ENCODE data around the gene BAIAP2.

Gene BAIAP2

DNA sequence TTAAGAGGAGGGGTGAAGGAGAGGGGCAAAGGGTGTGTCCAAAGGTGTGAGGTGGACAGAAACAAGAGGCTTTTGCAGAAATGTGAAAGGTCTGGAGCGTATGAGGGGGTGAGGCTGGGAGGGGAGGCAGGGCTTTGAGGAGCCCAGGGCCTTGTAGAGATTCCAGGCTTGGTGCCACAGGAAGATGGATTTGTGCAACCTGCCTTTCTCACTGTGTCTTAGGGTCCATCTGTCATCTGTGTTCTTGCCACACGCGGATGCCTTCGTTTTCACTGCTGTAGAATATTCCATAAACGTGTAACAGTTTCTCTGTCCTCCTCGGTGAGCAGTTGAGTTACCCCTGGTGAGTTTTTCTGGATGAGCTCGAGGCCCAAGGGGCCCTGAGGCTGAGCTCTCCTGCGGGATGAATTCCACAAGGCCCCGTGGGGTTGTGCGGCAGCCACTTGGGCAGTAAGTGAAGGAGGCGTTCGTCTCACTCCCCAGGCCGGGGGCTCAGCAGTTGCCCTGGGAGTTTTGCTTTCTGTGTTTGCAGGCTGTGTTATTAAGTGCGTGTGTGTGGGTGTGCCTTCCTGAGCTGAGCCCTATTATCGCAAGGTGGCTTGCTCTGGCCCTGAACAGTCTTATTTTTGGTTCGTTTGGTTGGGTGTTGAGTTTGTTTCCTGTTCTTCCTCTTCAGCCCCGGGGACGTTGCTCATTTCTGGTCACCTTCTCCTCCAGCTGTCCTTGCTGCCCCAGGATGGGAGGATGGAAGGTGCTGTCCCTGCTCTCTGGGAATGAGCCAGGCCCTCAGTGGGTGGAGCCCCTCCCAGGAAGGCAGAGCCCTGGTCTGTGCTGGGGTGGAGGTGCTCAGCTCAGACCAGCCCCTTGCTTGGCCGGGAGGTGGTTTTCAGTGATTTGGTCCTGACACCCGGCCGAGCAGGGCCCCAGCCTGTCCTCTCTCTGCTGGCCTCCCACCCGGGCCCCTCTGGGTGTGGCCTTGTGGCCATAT is 28.4 kb downstream of the BAIAP2 start:
- no peak for DNase-seq
- Histone ChIP-seq H3K27ac (ENCODE audit: low read length) (no peak overlapping the region), H3K9me3 (replicated peaks; ENCODE audit: insufficient read depth, low read length) (no peaks in the 10 kb centered on the region), H2AFZ (ENCODE audit: low read length) (no peak overlapping the region), H3F3A (ENCODE audit: insufficient read depth, low read length) (no peaks in the 10 kb centered on the region), H3K4me3 (ENCODE audit: low read length) (no peak overlapping the region), H3K4me1 (ENCODE audit: low read length) (no peaks in the 10 kb centered on the region), H3K36me3 (replicated peaks; ENCODE audit: insufficient read depth, low read length) (no peaks in the 10 kb centered on the region), H3K4me2 (ENCODE audit: low read depth, low read length) (no peak overlapping the region), H4K20me1 (ENCODE audit: insufficient read depth, low read length) (no peaks in the 10 kb centered on the region), H3K9ac (ENCODE audit: low read length) (no peak overlapping the region), H3K9me2 (replicated peaks; ENCODE audit: insufficient read depth, low read length) (no peaks in the 10 kb centered on the region), H3K79me2 (ENCODE audit: low read length) (no peaks in the 10 kb centered on the region), H3K27me3 (replicated peaks; ENCODE audit: insufficient read depth, low read length) (peaks cover 98% of the 10 kb centered on the region)
- TF ChIP-seq EZH2phosphoT487 (IDR thresholded peaks at IDR 0.05; ENCODE audit: low read length) (no peak), EZH2 (optimal IDR thresholded peaks at IDR 0.05; ENCODE audit: low read depth, low read length) (no peak)
- TF ChIP-seq, protein P1, sequence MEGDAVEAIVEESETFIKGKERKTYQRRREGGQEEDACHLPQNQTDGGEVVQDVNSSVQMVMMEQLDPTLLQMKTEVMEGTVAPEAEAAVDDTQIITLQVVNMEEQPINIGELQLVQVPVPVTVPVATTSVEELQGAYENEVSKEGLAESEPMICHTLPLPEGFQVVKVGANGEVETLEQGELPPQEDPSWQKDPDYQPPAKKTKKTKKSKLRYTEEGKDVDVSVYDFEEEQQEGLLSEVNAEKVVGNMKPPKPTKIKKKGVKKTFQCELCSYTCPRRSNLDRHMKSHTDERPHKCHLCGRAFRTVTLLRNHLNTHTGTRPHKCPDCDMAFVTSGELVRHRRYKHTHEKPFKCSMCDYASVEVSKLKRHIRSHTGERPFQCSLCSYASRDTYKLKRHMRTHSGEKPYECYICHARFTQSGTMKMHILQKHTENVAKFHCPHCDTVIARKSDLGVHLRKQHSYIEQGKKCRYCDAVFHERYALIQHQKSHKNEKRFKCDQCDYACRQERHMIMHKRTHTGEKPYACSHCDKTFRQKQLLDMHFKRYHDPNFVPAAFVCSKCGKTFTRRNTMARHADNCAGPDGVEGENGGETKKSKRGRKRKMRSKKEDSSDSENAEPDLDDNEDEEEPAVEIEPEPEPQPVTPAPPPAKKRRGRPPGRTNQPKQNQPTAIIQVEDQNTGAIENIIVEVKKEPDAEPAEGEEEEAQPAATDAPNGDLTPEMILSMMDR (IDR thresholded peaks at IDR 0.05; ENCODE audit: low read length) = no peak

DNA sequence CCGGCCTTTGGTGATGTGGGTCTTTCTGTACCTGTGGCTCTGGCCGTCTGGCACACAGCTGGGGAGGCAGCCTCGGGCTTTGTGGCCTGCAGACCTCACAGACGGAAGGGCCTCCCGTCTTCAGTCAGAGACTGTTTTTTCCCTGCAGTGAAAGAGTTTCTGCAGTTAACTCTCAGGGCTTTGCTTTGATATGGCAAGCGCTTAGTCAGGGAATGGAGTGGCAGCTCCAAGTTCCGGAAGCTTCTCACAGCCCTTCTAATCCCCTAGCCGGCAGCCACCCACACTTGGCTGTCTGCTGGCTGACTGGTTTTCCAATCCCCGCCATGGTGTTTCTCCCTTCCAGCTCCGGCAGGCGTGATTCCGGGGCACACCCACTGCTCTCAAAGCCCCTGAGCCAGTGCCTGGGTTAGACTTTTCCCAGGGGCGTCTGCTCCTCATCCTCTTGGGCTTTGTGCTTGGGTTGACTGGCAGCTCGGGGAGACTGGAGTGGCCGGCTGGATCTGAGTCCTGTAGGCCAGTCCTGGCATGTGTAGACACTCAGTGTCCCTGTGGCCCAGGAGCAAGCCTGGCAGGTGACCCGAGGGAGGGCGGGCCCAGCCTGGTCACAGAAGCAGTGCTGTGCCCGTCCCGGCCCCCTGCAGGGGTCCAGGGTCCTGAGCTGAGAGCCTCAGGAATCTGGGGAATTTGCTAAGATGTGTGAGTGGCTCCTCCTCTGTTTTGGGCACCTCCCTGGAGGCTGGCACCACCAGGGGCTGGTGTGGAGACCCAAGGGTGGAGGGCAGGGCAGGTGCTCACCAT is 29.9 kb downstream of the BAIAP2 start:
- H2AFZ ChIP-seq (ENCODE audit: low read length) = no peak overlapping the region
- no peaks in the 10 kb centered on the region for H3F3A ChIP-seq (ENCODE audit: insufficient read depth, low read length)
- H4K20me1 ChIP-seq (ENCODE audit: insufficient read depth, low read length) = no peaks in the 10 kb centered on the region
- H3K4me2 ChIP-seq (ENCODE audit: low read depth, low read length) = no peak overlapping the region
- no peaks in the 10 kb centered on the region for H3K9me2 ChIP-seq (replicated peaks; ENCODE audit: insufficient read depth, low read length)
- no peak overlapping the region for H3K27ac ChIP-seq (ENCODE audit: low read length)
- no peaks in the 10 kb centered on the region for H3K79me2 ChIP-seq (ENCODE audit: low read length)
- peaks cover 98% of the 10 kb centered on the region for H3K27me3 ChIP-seq (replicated peaks; ENCODE audit: insufficient read depth, low read length)
- no peak overlapping the region for H3K4me3 ChIP-seq (ENCODE audit: low read length)
- TF ChIP-seq EZH2 (optimal IDR thresholded peaks at IDR 0.05; ENCODE audit: low read depth, low read length) (no peak), EZH2phosphoT487 (IDR thresholded peaks at IDR 0.05; ENCODE audit: low read length) (no peak)
- TF ChIP-seq, protein P1 (IDR thresholded peaks at IDR 0.05; ENCODE audit: low read length) = no peak
- no peak for DNase-seq
- no peaks in the 10 kb centered on the region for H3K36me3 ChIP-seq (replicated peaks; ENCODE audit: insufficient read depth, low read length)
- H3K9me3 ChIP-seq (replicated peaks; ENCODE audit: insufficient read depth, low read length) = no peaks in the 10 kb centered on the region
- H3K4me1 ChIP-seq (ENCODE audit: low read length) = no peaks in the 10 kb centered on the region
- no peak overlapping the region for H3K9ac ChIP-seq (ENCODE audit: low read length)

DNA sequence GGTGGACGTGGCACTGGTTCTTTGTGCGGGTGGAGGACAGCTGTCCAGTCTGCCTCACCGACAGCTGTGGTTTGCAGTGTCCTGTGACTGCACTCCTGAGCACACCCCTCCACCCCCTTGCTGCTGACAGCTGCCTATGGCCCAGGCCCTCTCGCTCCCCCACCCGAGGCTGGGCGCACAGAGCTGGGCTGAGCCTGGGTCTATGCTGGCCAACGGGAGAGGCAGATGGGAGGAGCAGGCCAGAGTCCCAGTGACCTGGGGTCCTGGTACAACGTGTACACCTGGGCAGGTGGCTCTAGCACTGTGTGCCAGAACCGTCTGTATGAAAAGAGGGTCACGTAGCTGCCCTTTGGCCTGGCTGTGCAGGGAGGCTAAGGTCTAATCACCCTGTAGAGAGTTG is 30.5 kb downstream of the BAIAP2 start:
- H2AFZ ChIP-seq (ENCODE audit: low read length) = no peak overlapping the region
- TF ChIP-seq EZH2 (optimal IDR thresholded peaks at IDR 0.05; ENCODE audit: low read depth, low read length) (no peak), EZH2phosphoT487 (IDR thresholded peaks at IDR 0.05; ENCODE audit: low read length) (no peak)
- TF ChIP-seq, protein P1 (IDR thresholded peaks at IDR 0.05; ENCODE audit: low read length) = no peak
- no peaks in the 10 kb centered on the region for H3F3A ChIP-seq (ENCODE audit: insufficient read depth, low read length)
- H3K4me3 ChIP-seq (ENCODE audit: low read length) = no peak overlapping the region
- no peaks in the 10 kb centered on the region for H3K9me3 ChIP-seq (replicated peaks; ENCODE audit: insufficient read depth, low read length)
- H4K20me1 ChIP-seq (ENCODE audit: insufficient read depth, low read length) = no peaks in the 10 kb centered on the region
- no peaks in the 10 kb centered on the region for H3K9me2 ChIP-seq (replicated peaks; ENCODE audit: insufficient read depth, low read length)
- H3K9ac ChIP-seq (ENCODE audit: low read length) = no peak overlapping the region
- DNase-seq = no peak
- H3K36me3 ChIP-seq (replicated peaks; ENCODE audit: insufficient read depth, low read length) = no peaks in the 10 kb centered on the region
- H3K27ac ChIP-seq (ENCODE audit: low read length) = no peak overlapping the region
- H3K4me2 ChIP-seq (ENCODE audit: low read depth, low read length) = no peak overlapping the region
- H3K79me2 ChIP-seq (ENCODE audit: low read length) = no peaks in the 10 kb centered on the region
- no peaks in the 10 kb centered on the region for H3K4me1 ChIP-seq (ENCODE audit: low read length)
- H3K27me3 ChIP-seq (replicated peaks; ENCODE audit: insufficient read depth, low read length) = peaks cover 98% of the 10 kb centered on the region
